HG02885 (cell line): ENCODE data around the gene PTPRN2.

Source experiments
- ATAC-seq: cut with Tn5 transposase; IDR thresholded peaks from one replicate; pipeline ENCODE4 v1.9.1; 2021; ENCODE audit warnings: mild to moderate bottlenecking; ENCODE audit not compliant: unreplicated experiment, poor library complexity

PTPRN2 gene

DNA sequence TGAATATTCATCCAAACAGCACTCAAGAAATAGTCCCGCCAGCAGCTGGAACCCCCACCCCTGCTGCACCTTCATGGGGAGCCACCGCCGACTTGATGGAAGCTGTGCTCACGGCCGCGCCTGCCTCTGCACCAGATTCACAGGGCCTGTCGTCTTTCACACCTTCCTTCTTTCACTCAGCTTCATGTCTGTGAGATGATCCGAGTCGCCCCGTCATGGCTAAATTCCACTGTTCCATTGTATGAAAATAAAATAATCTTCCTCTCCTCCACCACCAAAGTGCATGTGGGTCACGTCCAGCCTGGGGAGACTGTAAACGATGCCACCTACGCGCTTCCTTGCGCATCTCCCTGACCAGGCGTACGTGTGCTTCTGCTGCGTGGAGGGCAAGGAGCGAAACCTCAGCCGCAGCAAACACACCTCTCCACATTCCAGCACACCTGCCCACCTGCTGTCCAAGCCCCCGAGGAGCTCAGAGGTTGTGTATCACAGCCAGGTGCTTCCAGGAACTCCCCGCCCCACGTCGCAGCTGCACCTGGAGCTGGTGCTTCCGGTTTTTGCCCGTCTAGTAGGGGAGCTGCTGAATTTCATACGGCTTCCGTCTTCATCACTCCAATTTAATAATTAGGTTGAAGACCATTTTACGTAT, 137.0 kb downstream of the PTPRN2 start:
- ATAC-seq, result no peak

DNA sequence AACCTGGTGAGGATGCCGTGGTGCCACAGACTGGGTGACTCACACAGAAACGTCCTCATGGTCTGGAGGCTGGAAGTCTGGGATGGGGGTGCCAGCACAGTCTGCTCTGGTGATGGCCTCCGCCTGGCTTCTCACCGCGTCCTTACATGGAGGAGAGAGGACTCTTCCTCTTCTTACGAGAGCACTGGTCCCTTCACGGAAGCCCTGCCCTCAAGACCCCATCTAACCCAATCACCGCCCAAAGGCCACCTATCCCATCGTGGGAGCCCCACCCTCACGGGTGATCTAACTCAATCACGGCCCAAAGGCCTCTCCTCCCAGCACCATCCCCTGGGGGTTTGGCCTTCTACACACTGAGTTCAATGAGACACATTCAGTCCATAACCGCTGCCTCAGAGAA, 137.7 kb downstream of the PTPRN2 start:
- no peak for ATAC-seq

DNA sequence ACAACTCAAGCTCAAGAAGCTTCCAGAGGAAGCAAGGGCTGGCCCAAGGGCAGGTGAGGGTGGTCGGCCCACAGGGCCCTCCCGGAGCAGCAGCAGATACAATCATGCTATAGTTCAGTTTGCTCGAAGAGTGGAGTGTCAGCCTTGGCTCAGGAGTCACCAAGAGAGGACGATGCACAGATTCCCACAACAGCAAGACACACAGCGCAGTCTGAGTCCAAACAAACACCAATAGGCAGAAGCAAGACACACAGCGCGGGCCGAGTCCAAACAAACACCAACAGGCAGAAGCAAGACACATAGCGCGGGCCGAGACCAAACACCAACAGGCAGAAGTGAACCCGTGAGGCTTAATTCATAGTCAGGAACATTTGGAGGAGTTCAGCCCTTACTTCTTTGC, 138.4 kb downstream of the PTPRN2 start:
- ATAC-seq, result no peak

DNA sequence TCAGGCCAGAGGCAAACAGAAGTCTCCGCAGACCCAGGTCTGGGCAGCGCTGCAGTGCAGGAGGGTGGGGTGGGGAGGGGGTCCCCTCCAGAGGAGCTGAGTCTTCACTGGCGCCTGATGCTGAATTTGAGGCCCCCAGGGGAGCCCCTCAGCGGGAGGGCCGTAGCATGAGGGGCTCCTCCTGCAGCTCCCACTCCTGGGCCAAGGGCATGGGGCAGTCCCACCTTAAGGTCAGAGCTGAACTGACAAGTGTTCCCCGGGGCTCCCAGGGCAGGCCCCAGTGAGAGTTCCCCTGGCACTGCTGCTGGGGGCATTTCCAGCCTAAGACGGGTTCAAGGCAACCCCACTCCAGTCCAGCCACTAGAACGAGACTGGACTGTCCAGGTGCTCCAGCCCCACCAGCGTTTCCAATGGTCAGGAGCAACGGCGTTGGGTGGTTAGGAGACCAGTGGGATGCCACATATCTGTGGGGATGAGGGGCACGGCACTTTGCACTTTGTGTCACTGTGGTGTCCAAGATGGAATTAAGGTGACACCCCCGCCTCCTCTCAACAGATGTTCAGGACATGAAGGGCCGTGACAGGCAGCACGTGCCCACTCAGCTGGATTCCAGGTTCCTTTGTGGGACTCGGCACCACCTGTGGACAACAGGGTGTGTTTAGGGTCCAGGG, 139.1 kb downstream of the PTPRN2 start:
- no peak for ATAC-seq

DNA sequence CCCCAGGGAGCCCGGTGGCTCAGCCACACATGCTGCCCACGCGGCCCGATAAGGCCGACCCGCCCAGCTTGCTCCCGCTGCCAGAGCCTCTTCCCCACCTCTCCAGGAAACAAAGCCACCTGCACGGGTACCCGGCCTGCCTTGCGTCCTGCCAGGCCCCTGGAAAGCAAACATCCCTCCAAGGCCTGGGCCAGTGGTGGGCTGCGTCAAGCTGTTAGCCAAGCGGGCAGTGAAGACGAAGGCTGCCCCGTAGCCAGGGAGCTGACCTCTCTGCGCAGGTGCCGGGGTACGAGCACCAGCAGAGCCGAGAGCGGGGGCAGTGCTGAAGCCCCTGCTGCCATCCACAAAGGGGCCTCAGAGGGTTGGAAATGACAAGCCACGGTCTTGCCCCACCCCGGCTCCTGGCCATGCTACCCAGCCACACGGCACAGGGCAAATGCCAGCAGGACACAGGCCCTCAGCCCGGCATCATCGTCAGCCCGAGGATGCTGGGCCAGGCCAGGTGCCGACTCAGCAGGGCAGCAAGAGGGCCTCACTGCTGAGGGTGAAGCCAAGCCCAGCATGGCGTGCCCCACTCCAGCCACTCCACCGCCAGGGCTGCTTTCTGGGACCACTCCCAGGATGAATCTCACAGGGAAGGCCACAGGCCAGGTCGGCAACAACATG, 140.0 kb downstream of the PTPRN2 start:
- ATAC-seq, result no peak

DNA sequence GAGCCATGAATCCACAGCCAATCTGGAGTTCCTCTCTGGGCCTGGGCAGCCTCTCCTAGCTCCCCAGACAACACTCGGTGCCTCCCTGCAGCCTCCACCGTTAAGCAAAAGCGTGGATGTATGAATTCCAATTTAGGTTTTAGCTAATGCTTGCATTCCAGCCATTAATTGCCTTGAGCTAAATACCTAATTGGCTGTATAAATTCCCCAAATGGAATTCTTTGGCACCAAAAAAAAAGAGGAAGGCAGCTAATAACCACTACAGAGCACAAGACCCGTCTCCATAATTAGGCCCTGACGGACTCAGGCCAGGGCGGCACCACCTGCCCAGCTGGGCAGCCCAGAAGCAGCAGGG, 140.5 kb downstream of the PTPRN2 start:
- no peak for ATAC-seq

DNA sequence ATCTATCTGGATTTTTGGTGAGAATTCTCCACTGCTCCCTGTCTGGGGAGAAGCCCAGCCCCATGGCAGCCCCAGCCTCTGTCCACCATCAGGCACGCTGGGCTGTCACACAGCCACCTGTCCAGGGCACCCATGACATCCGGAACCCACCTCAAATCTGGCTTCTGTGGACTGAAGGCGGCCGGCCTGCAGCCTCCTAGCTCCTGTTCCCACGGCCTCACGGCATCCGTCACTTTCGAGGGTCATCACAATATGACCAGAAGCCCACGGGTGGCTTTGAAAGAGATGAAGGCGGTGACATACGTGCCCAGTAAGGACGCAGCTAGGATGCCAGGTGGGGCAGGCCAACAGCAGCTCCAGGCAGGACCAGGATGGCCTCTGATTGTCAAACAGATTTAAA, 140.9 kb downstream of the PTPRN2 start:
- no peak for ATAC-seq

DNA sequence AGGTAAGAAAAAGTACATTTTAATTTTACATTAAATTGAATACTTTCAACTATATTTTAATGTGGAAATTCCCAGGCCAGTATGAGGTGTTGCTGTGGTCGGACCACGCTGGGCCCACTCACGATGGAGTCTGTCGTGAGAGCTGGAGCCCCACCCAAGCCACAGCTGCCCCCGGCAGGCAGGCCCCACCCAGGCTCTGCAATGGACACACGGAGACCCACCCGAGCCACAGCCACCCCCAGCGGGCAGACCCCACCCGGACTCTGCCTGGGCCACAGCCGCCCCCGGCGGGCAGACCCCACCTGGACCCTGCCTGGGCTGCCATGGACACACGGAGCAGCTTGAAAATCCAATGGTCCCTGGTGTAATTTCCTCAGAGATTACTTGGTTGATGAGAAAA, 141.3 kb downstream of the PTPRN2 start:
- ATAC-seq, result no peak

DNA sequence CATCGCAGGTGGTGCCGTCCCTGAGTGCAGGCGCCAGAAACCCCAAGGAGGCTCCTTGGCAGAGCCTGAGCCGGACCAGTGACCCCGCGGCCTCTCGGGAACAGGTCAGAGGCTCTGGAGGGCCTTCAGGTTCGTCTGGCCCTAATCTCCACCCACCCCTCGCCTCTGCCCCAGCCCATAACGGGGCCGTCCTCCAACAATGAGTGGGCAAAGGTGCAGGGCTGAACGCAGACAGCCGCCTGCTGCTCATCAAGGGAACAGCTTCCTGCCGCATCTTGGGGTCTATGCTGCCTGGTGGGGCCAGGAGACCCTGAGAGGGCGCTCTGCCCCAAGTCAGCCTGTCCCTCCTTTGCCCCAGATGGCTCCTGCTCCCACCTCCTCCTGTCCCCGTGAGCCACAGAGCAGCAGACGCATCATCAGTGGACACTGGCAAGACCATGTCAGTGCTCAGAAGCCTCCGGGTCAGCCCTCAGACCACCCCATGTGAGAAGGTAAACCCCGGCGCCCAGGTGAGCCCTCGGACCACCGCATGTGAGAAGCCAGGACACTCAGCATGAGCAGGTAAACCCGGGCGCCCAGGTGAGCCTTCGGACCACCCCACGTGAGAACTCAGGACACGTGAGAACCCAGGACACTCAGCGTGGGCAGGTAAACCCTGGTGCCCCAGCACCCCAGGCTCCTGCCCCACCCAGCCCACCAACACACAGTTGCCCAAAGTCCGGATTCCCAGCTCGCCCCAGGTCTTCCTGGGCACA, 142.0 kb downstream of the PTPRN2 start:
- no peak for ATAC-seq

DNA sequence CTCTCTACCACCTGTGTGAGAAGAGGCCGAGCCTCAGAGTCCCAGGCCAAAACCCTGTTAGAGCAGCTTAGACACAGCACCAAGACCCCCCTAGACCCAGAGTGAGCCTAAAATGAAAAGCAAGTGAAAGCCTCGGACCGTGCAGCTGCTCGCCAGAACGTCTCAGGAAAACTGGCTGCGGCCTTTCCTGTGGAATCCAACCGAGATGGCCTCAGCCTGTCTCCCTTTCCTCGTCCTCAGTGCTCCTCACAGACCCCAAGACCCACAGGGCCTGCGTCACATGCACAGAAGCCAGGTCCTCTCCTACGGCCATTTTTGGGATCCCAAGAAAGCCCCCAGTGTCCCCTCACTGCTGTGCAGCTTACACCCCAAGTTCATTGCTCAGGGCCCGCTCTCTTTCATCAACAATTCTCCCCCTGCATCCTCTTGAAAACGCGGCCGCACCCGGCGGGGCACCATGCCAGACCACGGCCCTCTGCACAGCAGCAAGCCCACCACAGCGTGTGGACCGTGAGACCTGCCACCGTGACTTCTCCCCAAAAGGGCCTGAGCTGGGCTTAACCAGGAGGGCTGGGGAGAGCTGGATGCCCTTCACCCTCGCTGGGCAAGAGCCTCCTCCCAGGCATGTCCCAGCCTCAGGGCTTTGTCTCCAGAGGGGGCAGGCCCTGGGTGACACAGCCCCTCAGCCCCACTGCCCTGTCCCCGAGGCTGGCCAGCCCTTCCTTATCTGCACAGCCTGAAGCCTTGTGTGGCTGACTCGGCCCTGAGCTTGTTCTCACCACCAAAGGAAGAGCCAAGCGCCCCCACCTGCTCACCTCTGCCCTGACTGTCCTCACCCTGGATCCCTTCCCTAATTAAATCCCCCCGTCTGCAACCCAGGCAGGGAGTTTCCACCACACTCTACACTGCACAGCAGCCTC, 142.9 kb downstream of the PTPRN2 start:
- no peak for ATAC-seq

DNA sequence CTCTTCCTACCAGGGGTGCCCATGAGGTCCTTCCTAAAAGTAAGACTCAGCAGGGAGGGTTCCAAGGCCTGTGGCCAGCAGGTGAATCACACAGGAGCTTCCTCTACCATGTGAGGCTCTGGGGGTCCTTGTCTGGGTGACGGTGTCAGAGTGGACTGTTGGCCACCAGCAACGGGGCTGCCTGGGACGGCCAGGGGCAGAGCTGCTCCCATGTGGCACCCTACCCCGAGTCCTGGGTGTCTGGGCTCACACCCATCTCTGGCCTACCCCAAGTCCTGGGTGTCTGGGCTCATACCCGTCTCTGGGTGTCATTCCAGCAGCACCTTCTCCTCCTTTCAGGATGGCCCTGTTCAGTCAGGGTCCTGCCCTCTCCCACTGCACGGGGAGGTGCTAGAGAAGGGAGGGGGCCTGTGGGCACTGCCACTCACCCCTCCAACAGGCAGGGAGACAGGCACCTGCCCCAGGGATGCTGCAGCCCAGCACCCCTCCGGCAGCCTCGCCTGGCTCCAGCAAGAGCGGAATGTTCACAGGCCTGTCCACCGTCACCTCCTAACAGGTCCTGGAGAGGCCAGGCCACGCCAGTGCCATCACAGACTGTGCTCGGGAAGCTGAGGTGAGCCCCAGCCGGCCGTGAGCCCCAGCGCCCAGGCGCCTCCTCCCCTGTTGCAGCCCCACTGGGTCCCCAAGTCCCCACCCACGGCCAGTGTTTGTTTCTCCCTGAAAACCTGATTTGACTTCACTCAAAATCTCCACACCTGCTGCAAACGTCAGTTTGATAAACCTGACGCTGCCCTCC, 143.7 kb downstream of the PTPRN2 start:
- no peak for ATAC-seq

DNA sequence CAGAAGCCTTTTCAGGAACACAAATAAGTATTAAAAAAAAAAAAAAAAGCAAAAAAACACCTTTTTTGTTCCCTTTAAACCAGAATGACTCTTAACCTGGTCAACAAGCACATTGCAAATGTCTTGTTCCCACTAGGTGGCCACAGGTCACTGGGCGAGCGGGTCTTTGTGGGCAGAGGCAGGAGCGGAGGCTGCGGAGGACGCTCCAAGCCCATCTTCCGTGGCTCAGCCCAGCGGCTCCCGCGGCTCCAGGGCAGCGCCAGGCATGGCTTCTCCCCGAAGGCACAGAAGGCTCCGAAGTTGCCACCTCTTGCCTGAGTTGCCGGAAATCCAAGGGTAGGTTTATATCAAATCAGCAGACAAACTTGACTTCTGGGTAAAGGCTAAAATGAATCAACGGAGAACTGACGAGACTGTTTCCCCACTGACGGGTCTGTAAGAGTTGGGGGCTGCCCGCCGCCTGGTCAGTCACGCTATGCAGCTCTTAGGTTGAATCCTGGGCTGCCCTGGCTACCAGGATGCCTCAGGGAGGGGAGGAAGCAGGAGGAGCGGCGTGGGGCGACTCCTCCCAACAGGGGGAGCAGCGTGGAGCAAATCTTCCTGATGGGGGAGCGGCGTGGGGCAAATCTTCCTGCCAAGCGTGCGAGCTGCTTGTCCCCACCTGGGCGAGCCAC, 144.5 kb downstream of the PTPRN2 start:
- no peak for ATAC-seq

DNA sequence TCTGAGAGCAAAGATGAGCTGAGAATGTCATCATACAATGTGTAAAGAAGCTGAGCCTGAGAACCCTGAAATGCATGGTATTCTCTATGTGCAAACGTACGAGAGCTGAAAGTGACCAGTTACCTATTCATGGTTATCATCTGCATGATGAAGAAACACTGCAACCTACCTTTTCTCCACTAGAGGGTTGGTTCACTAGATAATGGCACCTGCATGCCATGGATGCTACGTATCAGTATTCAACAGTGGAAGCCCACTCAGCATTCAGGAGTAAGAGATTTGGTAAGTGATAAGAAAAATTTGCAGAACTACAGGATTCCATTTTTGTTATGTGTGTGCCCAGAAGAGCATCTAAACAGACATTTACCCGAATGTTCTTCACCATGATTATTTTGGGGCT, 145.4 kb downstream of the PTPRN2 start:
- ATAC-seq, result no peak

DNA sequence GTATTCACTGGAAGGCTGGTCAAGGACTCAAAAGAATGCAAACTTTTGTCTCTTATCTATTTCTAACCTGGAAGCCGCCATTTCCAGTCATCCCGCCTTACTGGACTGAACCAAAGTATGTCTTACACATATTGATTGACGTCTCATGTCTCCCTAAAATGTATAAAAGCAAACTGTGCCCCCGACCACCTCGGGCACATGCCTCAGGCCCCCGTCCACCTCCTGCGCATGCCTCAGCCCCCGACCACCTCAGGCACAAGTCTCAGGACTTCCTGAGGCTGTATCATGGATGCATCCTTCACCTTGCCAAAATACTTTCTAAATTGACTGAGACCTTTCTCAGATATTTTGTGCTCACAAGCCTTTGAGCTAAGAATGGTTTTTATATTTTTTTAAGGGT, 148.6 kb downstream of the PTPRN2 start:
- ATAC-seq, result no peak

DNA sequence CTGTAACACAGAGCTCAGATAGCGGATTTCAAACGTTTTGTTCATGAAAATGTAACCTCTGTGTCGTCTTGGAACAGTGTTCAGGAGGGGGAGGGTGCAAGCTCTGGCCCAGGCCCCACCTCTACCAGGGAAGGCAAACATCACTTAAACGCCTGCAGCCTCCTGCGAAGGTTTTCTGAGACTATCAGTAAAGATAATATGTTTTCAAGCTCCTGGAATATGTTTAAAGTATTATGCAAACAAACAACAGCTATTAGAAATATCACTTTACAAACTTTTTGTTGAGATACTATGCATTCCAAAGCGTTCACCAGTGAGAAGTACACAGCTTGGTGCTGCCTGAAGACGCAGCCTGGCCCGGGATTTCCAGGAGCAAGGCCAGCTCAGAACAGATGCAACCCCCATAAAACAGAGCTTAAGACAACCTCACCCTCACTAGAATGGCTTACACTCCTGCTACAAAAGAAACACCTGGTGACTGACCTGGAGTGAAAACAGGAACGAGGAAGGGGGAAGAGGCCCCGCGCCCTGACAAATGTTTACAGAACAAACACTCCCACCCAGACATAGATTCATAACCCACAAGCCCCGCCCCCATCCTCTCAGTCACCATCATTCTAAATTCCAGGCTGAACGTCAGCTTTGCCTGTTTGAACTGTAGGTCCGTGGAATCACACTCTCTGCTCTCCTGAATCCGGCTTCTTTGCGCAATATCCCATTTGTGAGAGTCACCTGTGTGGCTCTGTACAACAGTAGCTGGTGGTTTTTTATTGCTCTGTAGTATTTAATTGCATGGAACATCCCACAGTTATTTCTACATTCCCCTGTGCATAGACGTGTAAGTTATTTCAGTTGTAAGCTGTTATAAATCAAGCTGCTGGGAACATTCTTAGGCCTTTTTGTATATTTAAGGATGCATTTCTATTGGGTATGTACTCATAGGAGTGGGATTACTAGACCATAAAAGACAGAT, 155.0 kb downstream of the PTPRN2 start:
- ATAC-seq, result no peak

DNA sequence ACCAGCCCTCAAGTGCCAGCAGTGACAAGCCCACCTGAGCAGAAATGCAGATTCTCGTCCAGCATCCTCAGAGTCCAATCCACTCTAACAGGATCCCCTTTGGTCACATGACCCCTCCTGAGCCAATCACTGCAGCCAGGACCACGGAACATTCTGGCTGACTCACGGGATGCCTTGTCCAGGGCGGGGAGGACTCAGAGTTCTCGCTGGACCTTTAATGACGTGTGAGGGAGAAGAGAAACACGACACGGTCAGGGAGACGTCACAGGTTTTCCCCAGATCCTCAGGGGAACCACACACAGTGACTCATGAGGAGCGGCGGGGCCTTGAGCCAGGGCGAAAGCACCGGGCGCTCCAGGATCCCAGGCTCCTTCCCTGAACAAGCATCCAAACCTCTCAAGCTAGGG, 155.7 kb downstream of the PTPRN2 start:
- no peak for ATAC-seq

DNA sequence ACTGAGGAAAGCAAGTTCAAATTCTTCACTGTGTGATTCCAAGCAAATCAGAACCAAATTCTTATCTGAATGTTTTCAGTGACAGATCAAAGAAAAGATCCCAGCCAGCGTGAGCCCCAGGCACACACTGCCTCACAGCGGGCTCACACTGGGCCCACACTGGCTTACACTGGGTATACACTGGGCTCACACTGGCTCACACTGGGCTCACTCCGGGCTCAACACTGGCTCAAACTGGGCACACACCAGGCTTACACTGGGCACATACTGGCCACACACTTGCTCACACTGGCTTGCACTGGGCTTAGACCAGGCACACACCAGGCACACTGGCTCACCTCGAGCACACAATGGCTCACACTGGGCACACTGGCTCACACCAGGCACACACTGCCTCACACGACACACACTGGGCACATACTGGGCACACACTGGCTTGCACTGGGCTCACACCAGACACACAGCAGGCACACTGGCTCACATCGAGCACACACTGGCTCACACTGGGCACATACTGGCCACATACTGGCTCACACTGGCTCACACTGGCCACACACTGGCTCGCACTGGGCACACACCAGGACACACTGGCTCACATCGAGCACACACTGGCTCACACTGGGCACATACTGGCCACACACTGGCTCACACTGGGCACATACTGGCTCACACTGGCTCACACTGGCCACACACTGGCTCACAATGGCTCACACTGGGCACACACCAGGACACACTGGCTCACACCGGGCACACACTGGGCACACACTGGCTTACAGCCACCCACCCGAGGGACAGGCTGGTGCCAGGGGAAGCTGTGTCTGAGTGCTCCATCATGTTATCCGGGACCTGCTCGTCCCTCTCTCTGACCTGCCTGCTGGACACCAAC, 156.3 kb downstream of the PTPRN2 start:
- no peak for ATAC-seq
